Measurements from ENCODE around the gene SPATA20.

SPATA20 gene

GRCh38 chr17:50571681-50572080 lies 24.7 kb downstream of the SPATA20 start:
- H3K4me3 ChIP-seq (ENCODE audit: control insufficient read depth, low read depth, low read length): no peak overlapping the region
- TF ChIP-seq CTCF (IDR thresholded peaks at IDR 0.05; ENCODE audit: control insufficient read depth, insufficient read depth, low read depth, low read length, missing control alignments): no peak
- no peak for DNase-seq (ENCODE audit: low read depth)

GRCh38 chr17:50572541-50572940 lies 25.6 kb downstream of the SPATA20 start:
- TF ChIP-seq CTCF (IDR thresholded peaks at IDR 0.05; ENCODE audit: control insufficient read depth, insufficient read depth, low read depth, low read length, missing control alignments): no peak
- no peak overlapping the region for H3K4me3 ChIP-seq (ENCODE audit: control insufficient read depth, low read depth, low read length)
- DNase-seq (ENCODE audit: low read depth): no peak

- H3K4me3 ChIP-seq (ENCODE audit: control insufficient read depth, low read depth, low read length): no peak overlapping the region
- no peak for DNase-seq (ENCODE audit: low read depth)
- TF ChIP-seq CTCF (IDR thresholded peaks at IDR 0.05; ENCODE audit: control insufficient read depth, insufficient read depth, low read depth, low read length, missing control alignments): no peak
Measured at GRCh38 chr17:50573866-50574611, 27.1 kb downstream of the SPATA20 start.

DNA sequence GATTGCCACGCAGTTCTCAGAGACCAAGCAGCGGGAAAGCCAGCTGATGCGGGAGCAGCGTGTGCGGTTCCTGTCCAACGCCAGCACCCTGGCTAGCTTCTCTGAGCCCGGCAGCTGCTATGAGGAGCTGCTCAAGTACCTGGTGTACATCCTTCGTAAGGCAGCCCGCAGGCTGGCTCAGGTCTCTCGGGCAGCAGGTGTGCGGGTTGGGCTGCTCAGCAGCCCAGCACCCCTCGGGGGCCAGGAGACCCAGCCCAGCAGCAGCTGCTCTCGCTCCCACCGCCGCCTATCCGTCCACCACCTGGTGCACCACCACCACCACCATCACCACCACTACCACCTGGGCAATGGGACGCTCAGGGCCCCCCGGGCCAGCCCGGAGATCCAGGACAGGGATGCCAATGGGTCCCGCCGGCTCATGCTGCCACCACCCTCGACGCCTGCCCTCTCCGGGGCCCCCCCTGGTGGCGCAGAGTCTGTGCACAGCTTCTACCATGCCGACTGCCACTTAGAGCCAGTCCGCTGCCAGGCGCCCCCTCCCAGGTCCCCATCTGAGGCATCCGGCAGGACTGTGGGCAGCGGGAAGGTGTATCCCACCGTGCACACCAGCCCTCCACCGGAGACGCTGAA lies 28.7 kb downstream of the SPATA20 start:
- DNase-seq (ENCODE audit: low read depth): no peak
- no peak overlapping the region for H3K4me3 ChIP-seq (ENCODE audit: control insufficient read depth, low read depth, low read length)
- peak; percentile 3 for TF ChIP-seq CTCF (IDR thresholded peaks at IDR 0.05; ENCODE audit: control insufficient read depth, insufficient read depth, low read depth, low read length, missing control alignments)

- no peak overlapping the region for H3K4me3 ChIP-seq (ENCODE audit: control insufficient read depth, low read depth, low read length)
- TF ChIP-seq CTCF (IDR thresholded peaks at IDR 0.05; ENCODE audit: control insufficient read depth, insufficient read depth, low read depth, low read length, missing control alignments): no peak
- DNase-seq (ENCODE audit: low read depth): no peak
Measured at GRCh38 chr17:50576864-50577263, 29.9 kb downstream of the SPATA20 start.

- no peak for TF ChIP-seq CTCF (IDR thresholded peaks at IDR 0.05; ENCODE audit: control insufficient read depth, insufficient read depth, low read depth, low read length, missing control alignments)
- no peak overlapping the region for H3K4me3 ChIP-seq (ENCODE audit: control insufficient read depth, low read depth, low read length)
- no peak for DNase-seq (ENCODE audit: low read depth)
Measured at GRCh38 chr17:50577451-50577954, 30.5 kb downstream of the SPATA20 start.
